Measurements from ENCODE around the gene RPUSD3. TPM values are rescaled to one million over a fixed set of nuclear protein-coding genes. Genes with fewer than 3 reads are reported as not detected.

Gene RPUSD3
- total and polyA plus RNA-seq, 9 of the 15 experiments (the other 6 are each of a cell fraction or from before 2014, with no cell fraction given) = 13.8 to 99.0 (median 59.3) TPM

DNA sequence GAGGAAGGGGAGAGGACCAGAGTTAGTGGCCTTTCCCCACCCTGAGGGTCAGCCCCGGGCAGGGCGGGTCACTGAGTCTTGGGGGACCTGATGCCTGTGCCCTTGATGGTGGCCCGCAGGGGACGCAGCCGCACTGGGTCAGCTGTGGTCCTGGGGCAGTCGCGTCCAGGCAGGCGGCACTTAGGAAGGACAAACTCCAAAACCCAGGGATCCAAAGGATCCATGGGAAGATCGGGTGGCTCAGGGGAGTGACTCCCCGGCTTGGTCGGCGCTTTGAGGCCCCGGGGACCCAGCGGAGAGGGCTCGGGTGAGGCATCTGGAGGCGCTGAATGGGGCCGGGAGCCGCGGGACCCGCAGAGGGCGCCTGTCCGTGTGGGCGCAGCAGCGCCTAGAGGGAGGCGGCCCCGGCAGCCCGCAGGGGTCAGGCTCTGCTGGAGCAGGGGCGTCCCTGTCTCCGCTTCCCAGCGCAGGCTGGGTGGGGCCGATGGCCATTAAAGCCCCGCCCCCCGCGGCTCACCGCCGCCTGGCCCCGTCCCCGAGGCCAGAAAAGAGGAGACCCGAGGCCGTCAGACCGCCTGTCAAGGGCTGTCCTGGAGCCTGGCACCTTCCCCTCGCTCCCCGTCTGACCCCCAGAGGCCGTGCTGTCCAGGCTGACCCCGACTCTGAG lies 18.7 kb upstream of the RPUSD3 start (continued):
- TF ChIP-seq, protein P1, sequence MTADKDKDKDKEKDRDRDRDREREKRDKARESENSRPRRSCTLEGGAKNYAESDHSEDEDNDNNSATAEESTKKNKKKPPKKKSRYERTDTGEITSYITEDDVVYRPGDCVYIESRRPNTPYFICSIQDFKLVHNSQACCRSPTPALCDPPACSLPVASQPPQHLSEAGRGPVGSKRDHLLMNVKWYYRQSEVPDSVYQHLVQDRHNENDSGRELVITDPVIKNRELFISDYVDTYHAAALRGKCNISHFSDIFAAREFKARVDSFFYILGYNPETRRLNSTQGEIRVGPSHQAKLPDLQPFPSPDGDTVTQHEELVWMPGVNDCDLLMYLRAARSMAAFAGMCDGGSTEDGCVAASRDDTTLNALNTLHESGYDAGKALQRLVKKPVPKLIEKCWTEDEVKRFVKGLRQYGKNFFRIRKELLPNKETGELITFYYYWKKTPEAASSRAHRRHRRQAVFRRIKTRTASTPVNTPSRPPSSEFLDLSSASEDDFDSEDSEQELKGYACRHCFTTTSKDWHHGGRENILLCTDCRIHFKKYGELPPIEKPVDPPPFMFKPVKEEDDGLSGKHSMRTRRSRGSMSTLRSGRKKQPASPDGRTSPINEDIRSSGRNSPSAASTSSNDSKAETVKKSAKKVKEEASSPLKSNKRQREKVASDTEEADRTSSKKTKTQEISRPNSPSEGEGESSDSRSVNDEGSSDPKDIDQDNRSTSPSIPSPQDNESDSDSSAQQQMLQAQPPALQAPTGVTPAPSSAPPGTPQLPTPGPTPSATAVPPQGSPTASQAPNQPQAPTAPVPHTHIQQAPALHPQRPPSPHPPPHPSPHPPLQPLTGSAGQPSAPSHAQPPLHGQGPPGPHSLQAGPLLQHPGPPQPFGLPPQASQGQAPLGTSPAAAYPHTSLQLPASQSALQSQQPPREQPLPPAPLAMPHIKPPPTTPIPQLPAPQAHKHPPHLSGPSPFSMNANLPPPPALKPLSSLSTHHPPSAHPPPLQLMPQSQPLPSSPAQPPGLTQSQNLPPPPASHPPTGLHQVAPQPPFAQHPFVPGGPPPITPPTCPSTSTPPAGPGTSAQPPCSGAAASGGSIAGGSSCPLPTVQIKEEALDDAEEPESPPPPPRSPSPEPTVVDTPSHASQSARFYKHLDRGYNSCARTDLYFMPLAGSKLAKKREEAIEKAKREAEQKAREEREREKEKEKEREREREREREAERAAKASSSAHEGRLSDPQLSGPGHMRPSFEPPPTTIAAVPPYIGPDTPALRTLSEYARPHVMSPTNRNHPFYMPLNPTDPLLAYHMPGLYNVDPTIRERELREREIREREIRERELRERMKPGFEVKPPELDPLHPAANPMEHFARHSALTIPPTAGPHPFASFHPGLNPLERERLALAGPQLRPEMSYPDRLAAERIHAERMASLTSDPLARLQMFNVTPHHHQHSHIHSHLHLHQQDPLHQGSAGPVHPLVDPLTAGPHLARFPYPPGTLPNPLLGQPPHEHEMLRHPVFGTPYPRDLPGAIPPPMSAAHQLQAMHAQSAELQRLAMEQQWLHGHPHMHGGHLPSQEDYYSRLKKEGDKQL (CRISPR knock-in tag; IDR thresholded peaks at IDR 0.05; ENCODE audit: borderline replicate concordance) = no peak
- TF ChIP-seq FOXJ2 (tag; IDR thresholded peaks at IDR 0.05) (no peak), MEF2A (IDR thresholded peaks at IDR 0.05; ENCODE audit: control insufficient read depth, low read depth, low read length) (no peak), POLR2B (IDR thresholded peaks at IDR 0.05; ENCODE audit: low read depth, partially characterized antibody) (peak; percentile 67), ZNF41 (CRISPR knock-in tag; conservative IDR thresholded peaks at IDR 0.05) (no peak), ZBTB2 (IDR thresholded peaks at IDR 0.05) (no peak), HMGN3 (IDR thresholded peaks at IDR 0.05; ENCODE audit: borderline replicate concordance, extremely low read depth, insufficient read length, low read depth, low read length) (peak; percentile 29), SIN3B (IDR thresholded peaks at IDR 0.05; ENCODE audit: low read depth) (0 out of 2 replicates have a peak, but pooled peaks have one; percentile 19), KAT7 (CRISPR knock-in tag; IDR thresholded peaks at IDR 0.05; ENCODE audit: borderline replicate concordance) (peak; percentile 56; the same call in 1 of the 2 replicates), CHD1 (IDR thresholded peaks at IDR 0.05; ENCODE audit: low read length) (no peak), SETDB1 (IDR thresholded peaks at IDR 0.05; ENCODE audit: low read length) (no peak), DACH1 (IDR thresholded peaks at IDR 0.05; ENCODE audit: partially characterized antibody) (no peak), ZBTB17 (CRISPR knock-in tag; IDR thresholded peaks at IDR 0.05) (peak; percentile 60; the same call in 1 of the 2 replicates), ZZZ3 (IDR thresholded peaks at IDR 0.05) (no peak), ZNF740 (CRISPR knock-in tag; IDR thresholded peaks at IDR 0.05) (no peak), ZNF740 (tag; IDR thresholded peaks at IDR 0.05) (no peak), USF1 (CRISPR knock-in tag; IDR thresholded peaks at IDR 0.05) (0 out of 2 replicates have a peak, but pooled peaks have one; percentile 21), HDAC1 (IDR thresholded peaks at IDR 0.05) (0 out of 4 replicates have a peak, but pooled peaks of 1 of the 2 experiments have one; percentile 38), KDM1A (IDR thresholded peaks at IDR 0.05) (no peak), NFE2 (IDR thresholded peaks at IDR 0.05; ENCODE audit: low read depth) (peak; percentile 31; the same call in 1 of the 2 replicates)

Data from K562 (cell line).